ENCODE measurements around the gene FASTK. TPM values are rescaled to one million over a fixed set of nuclear protein-coding genes. Genes with fewer than 3 reads are reported as not detected.

Gene FASTK
- total and polyA plus RNA-seq, 2 of the 4 experiments (the other 2 are of a cell fraction): 53.8 to 115 TPM

GRCh38 chr7:151079199-151079910, 1.3 kb downstream of the FASTK start:
- Histone ChIP-seq H2BK20ac (ENCODE audit: low read depth, low read length) (no peak overlapping the region), H2AFZ (replicated peaks; ENCODE audit: low read length, poor library complexity) (no peak overlapping the region), H3K9me3 (ENCODE audit: control insufficient read depth, insufficient read depth, low read length) (no peaks in the 10 kb centered on the region), H3K36me3 (ENCODE audit: control insufficient read depth, insufficient read depth, low read length) (peaks cover 35% of the 10 kb centered on the region), H2AK5ac (ENCODE audit: low read depth, low read length) (peak overlapping the region; percentile 98; the same call in 1 of the 2 replicates), H4K5ac (ENCODE audit: low read depth, low read length) (no peak overlapping the region), H3K4ac (ENCODE audit: low read depth, low read length) (peak overlapping the region; percentile 95; the same call in 1 of the 2 replicates), H3K14ac (replicated peaks; ENCODE audit: low read depth, low read length) (0 out of 2 replicates have a peak overlapping the region, but pooled peaks have one; percentile 95), H2BK5ac (ENCODE audit: low read depth, low read length, poor library complexity, severe bottlenecking) (no peak overlapping the region), H4K8ac (ENCODE audit: low read depth in 2 of 2, low read length in 2 of 2) (no peak overlapping the region; a peak in 1 of 4 replicates), H3K27me3 (ENCODE audit: control insufficient read depth, insufficient read depth, low read length) (no peaks in the 10 kb centered on the region), H2BK120ac (ENCODE audit: low read depth, low read length) (no peak overlapping the region), H3K4me3 (ENCODE audit: insufficient read depth, low read depth, low read length) (peak overlapping the region; percentile 95), H4K20me1 (ENCODE audit: insufficient read depth, low read length) (peaks cover 22% of the 10 kb centered on the region), H4K91ac (ENCODE audit: insufficient read depth, low read depth, low read length) (peak overlapping the region; percentile 92; the same call in 1 of the 2 replicates), H2BK15ac (ENCODE audit: low read depth, low read length) (no peak overlapping the region), H3K23ac (ENCODE audit: low read depth, low read length) (0 out of 2 replicates have a peak overlapping the region, but pooled peaks have one; percentile 19), H3K9ac (ENCODE audit: low read depth, low read length) (peak overlapping the region; percentile 93; the same call in 1 of the 2 replicates), H3K4me2 (ENCODE audit: low read depth, low read length) (peak overlapping the region; percentile 91), H3K4me1 (ENCODE audit: control insufficient read depth, insufficient read depth, low read length) (peaks cover 22% of the 10 kb centered on the region), H3K79me1 (ENCODE audit: low read depth in 1 of 2, low read length in 2 of 2) (peaks cover 19 to 71% of the 10 kb centered on the region in 2 experiments; a peak in 3 of 4 replicates), H2AK9ac (replicated peaks; ENCODE audit: low read depth, low read length, poor library complexity) (peak overlapping the region; percentile 98), H3K18ac (ENCODE audit: low read depth, low read length) (no peak overlapping the region), H3K56ac (ENCODE audit: extremely low read depth, insufficient read depth, low read length) (peak overlapping the region; percentile 70; the same call in 1 of the 2 replicates), H3K27ac (ENCODE audit: insufficient read depth, low read length) (no peak overlapping the region; the same call in 1 of the 2 replicates), H3K9me1 (ENCODE audit: insufficient read depth, low read length) (no peaks in the 10 kb centered on the region; the same call in 1 of the 2 replicates)
- intact Hi-C loops (cut with micrococcal nuclease) (no loop called here), in situ Hi-C loops (cut with MboI; ENCODE audit: low sequenced_read_pairs) (no loop called here), dilution Hi-C loops (cut with HindIII; ENCODE audit: low sequenced_read_pairs, unreplicated experiment) (no loop called here)
- CTCF ChIA-PET: no interaction called here
- WGBS, 2 experiments (ENCODE audit: extremely low coverage in 2 of 2, insufficient read length in 1 of 2): 86% methylated on average over 12 of the region's 27 CpGs; no CpG with 5 or more reads in 1 of the 2 experiments
- no peak for ATAC-seq (ENCODE audit: low read depth)
- no TSS peak for BruUV-seq (replicated peaks)
- DNase-seq: no peak
- POLR2A ChIA-PET (ENCODE audit: unreplicated experiment): interaction anchor here (0.5 kb wide), 1 partner anchor 65 kb away, joined by 3 read pairs; no protein-coding TSS in a partner anchor
- TF ChIP-seq MXI1 (IDR thresholded peaks at IDR 0.05; ENCODE audit: borderline replicate concordance, low read depth, low read length) (no peak), ELK1 (IDR thresholded peaks at IDR 0.05; ENCODE audit: borderline replicate concordance, low read depth, low read length) (no peak), RAD21 (IDR thresholded peaks at IDR 0.05; ENCODE audit: low read length) (no peak), USF2 (IDR thresholded peaks at IDR 0.05; ENCODE audit: low read depth, low read length) (no peak), CTCF (conservative IDR thresholded peaks at IDR 0.05; ENCODE audit: low read depth, low read length) (no peak), SMC3 (IDR thresholded peaks at IDR 0.05; ENCODE audit: low read depth, low read length) (no peak), CHD1 (IDR thresholded peaks at IDR 0.05; ENCODE audit: low read depth, low read length) (no peak), MAZ (IDR thresholded peaks at IDR 0.05; ENCODE audit: borderline replicate concordance, low read depth, low read length) (no peak), NFE2L2 (IDR thresholded peaks at IDR 0.05; ENCODE audit: low read depth, low read length) (no peak), FOS (IDR thresholded peaks at IDR 0.05; ENCODE audit: low read depth, low read length) (no peak), POLR2A (IDR thresholded peaks at IDR 0.05; ENCODE audit: low read depth, low read length) (no peak), CEBPB (IDR thresholded peaks at IDR 0.05; ENCODE audit: low read depth, low read length) (no peak), BHLHE40 (IDR thresholded peaks at IDR 0.05; ENCODE audit: low read depth, low read length) (no peak), RFX5 (IDR thresholded peaks at IDR 0.05; ENCODE audit: low read depth, low read length) (no peak)
